Mesenteric fat pad (tissue), 1 donor: ENCODE measurements around the gene SMYD3. TPM values are rescaled to one million over a fixed set of nuclear protein-coding genes. Genes with fewer than 3 reads are reported as not detected.

ENCODE experiments used
- DNase-seq: peaks from one replicate; pipeline ENCODE4 v3.0.0-alpha.2; 2020; ENCODE audit warnings: low spot score
- long read RNA-seq: library from polyadenylated mRNA; unstranded; transcript quantifications from one replicate; pipeline ENCODE4 v2.0.0, GENCODE V29; 2020
- total RNA-seq: library from RNA; stranded (reverse); fragmentation: NEBNext Ultra II Directional; extraction: Animal tissue kit (Norgen Biotek cat#: 25700); gene quantifications from one replicate; pipeline ENCODE4 v1.2.1, GENCODE V29; 2021
- donor health status: DM: yes; HTN: yes; CAD: no.

Gene SMYD3
- 12.4 TPM for total RNA-seq
- long read RNA-seq, partial matches to known transcripts: 3 of 14 reads
- long read RNA-seq, other reads (novel, unspliced or antisense): 11 of 14 reads

DNA sequence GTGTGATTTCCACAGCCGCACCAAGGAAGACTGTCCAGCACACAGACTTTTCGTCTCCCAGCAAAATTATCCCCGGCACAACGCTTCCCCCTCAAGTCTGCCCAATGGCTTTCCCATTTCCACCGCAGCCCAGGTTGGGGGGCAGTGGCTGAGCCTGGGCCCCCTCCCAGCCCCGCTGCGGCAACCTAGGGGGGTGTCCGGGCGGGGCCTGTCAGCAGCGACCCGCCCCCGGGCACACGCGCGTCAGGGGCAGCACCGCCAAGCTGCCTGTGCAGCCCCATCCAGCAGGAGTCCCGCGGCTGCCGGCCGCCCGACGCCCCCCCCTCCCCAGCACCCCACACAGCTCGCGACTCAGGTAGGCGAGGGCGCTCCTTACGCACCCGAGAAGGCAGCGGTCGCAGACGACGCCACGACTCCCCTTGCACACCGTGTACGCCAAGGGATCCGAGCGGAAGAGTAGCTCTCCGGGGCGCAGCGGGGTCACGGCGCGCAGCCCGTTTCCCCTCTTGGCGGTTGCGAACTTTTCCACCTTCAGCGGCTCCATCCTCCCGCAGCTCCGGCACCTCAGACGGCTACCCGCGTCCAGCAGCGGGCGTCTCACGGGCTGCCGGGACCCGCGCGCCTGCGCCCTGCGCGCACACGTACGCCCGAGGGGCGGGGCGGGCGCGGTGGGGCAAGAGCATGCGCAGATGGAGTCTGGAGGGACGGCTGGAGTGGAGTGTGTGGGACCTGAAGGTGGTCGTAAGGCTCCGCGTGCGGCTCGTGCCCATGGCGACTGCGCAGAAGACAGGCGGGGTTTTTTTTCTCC is at the start of gene SMYD3:
Gene SMYD3 (minus strand): TSS at position 606 of the 808 bp plus-strand sequence.
- no peak for DNase-seq

DNA sequence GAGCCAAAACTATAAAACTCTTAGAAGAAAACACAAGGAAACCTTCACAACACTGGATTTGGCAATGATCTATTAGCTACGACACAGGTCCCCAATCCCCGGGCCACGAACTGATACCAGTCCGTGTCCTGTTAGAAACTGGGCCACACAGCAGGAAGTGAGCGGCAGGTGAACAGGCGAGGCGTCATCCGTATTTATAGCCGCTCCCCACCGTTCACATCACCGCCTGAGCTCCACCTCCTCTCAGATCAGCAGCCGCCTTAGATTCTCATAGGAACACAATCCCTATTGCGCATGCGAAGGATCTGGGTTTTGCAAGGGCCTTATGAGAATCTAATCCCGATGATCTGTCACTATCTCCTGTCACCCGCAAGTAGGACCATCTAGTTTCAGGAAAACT is 47.1 kb upstream of the SMYD3 start:
- no peak for DNase-seq

DNA sequence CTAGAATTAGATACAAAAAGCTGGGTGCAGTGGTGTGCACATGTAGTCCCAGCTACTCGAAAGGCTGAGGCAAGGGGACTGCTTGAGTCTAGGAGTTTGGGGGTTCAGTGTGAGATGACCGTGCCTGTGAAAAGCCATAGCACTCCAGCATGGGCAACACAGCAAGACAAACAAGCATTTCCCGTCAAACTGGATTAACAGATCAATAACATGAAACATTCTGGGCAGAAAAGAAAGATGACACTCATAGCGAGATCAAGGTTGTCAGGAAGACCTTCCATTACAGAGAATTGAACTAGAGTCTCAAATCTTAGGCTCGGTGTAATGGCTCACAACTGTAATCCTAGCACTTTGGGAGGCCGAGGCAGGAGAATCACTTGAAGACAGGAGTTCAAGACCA is 45.0 kb upstream of the SMYD3 start:
- DNase-seq: no peak

DNA sequence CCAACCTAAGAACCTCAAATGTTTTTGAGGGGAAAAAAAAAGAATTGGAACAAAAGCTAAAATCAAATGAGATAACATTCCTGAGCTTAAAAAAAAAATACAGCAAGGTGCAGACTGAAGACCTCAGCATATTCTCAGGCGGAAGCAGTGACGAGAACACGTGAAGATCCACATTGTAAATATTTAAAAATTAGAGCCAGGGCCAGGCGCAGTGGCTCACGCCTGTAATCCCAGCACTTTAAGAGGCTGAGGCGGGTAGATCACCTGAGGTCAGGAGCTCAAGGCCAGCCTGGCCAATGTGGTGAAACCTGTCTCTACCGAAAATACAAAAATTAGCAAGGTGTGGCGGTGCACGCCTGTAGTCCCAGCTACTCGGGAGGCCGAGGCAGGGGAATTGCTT is 43.3 kb upstream of the SMYD3 start:
- DNase-seq: no peak

DNA sequence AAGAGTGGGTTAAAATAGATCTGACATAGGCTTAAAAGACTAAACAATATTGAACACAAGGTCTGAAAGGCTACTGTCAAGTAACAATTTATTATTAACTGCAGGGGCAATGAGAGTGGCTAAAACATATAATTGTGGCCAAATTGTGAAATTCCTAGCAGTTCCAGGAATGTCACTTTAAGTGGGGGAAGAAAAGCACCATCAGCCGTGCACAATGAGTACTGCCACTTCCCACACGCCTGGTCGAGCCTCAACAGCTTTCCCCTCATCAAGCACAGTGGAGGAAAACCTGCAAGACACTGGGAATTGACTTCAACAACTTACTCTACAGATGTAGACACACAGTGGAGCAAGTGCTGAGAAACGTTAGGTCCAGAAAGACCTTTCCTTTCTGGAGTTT is 42.6 kb upstream of the SMYD3 start:
- DNase-seq: no peak

DNA sequence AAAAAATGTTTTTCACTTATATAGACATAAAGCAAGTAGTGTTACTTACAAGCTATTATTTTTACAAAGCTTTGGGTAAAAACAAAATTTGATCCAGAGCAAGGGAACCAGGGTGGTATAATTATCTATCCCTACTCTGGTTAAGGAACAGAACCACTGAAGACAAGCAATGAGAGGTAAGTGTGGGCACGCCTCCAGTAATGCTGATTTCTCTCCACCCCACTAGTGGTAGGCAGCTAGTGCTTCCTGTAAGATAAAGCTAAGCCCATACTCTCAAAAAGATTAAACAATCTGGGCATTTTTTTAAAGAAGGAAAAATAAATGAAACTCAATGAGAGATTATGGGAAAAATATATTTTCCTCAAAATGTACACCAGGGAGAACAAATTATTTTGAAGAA is 36.9 kb upstream of the SMYD3 start:
- no peak for DNase-seq

DNA sequence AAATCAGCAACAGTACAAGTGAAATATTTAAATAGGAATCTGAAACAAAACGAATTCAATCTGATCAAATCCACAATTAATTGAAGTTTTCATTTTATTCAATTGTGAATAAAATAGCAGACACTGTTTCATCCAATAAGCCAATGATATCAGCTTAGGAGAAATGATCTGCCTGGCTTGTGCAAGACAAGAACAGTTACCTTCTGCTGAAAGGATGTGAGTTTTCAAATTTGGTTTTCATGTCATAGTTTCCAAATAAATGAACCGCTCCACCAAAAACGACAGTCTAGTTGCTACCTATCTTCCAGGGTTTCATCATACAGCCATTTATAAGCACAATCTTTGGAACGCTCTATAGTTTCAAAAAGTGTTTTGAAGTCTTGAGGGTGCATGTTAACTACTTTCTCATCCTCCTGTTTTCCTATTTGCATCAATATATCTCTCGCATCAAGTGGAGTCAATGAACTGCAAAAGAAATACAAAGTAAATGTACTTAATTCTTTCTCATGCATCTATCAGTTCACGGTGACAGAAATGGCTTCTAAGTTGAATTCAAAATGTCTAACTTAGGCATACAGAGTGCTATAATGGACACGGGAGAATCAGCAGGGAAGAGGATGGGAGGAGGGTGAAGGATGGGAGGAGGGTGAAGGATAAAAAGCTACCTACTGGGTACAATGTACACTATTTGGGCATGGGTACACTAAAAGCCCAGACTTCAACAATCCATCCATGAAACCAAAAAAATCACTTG is 33.8 kb upstream of the SMYD3 start:
- no peak for DNase-seq

DNA sequence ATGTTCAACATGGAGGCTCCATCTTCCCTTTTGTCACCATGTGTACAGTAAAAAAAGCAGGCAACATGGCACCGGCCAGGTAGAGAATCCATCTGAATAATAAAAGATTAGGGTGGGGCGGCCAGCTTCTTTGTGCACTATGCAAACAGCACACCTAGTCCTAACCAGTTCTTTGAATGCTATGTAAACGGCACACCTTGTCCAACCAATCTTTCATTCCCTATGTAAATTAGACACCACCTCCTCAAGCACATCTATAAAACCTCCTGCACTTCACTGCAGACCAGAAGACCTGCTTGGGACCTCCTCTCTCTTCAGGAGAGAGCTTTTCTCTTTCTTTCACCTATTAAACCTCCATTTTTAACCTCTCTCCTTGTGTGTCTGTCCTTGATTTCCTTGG is 30.8 kb upstream of the SMYD3 start:
- peak; percentile 55 for DNase-seq

DNA sequence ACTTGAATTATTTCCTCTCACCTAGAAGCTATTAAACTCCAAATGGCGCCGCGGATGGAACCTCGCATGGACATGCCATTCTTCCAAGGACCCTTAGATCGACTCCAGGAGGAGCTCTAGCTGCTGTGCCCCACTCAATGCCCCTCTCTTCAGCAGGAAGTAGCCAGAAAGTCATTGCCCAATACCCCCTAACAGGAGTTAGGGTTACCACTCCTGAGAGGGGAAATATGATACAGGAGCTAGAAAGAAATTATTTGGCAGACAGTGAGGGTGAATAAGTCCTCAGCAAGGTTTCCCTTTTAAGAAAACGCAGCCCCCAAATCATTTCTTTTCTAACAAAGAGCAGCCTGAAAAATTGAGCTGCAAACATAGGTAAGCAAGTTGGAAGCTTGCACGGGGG is 30.4 kb upstream of the SMYD3 start:
- peak; percentile 8 for DNase-seq

DNA sequence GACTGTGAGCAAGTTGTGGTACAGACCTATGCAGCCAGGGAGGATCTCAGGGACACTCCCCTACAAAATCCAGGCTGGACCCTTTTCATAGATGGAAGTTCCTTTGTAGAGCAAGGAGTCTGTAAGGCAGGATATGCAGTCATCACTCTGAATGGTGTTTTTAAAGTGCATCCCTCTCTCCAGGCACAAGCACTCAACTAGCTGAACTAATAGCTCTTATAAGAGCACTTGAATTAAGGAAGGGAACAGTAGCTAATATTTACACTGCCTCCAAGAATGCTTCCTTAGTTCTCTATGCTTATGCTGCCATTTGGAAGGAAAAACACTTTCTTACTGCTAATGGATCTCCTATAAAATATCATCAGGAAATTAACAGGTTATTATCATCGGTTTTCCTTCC is 27.0 kb upstream of the SMYD3 start:
- no peak for DNase-seq

DNA sequence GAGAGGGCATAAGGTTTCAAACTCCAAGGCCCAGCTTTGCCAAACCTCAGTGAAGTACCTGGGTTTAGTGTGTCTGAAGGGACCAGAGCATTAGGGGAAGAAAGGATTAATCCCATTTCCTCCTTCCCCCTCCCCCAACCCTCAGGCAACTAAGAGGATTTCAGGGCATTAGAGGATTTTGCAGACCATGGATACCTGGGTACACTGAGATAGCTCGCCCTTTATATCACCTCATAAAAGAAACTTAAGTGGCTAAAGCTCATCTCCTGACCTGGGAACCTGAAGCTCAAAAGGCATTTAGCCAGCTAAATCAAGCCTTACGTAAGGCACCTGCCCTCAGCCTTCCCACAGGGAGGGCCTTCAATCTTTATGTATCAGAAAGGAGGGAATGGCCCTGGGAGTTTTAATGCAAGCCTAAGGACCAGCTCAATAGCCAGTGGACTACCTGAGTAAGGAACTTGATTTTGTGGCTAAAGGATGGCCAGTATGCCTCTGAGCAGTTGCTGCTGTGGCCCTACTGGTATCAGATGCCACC is 26.4 kb upstream of the SMYD3 start:
- peak; percentile 4 for DNase-seq

DNA sequence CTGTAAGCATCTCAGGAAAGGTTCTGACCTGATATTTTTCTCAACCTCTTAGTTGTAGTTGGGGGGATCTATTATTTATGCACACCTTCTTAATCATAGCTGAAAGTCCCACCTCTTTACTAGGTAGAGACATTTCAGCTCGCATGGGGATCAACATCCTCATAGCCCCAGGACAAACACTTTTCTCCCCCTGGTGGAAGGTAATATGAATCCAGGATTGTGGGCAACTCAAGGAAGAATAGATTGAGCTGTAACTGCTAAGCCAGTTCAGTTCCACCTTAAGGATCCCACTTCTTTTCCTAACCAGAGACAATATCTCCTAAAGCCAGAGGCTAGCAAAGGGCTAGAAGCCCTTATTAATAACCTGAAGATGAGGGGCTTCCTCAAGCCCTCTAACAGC is 25.4 kb upstream of the SMYD3 start:
- DNase-seq: peak; percentile 2

DNA sequence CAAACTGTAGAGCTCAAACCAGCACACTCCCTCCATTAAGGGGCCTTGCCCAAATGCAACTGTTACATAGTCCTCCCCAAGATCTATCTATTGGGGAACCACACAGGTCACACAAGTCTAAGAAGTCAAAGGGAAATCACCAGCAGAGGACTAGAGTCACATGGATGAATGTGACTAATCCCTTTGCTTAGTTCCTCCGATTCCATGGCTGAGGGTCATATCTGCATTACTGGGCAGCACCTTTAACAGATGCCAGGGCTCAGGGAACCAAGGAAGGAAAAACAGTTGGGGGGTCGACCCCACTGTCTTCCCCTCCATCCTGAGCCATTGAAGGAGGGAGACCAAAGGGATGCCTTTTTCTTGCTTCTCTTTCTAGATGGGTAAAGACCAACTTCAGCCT is 23.4 kb upstream of the SMYD3 start:
- DNase-seq: peak; percentile 9

DNA sequence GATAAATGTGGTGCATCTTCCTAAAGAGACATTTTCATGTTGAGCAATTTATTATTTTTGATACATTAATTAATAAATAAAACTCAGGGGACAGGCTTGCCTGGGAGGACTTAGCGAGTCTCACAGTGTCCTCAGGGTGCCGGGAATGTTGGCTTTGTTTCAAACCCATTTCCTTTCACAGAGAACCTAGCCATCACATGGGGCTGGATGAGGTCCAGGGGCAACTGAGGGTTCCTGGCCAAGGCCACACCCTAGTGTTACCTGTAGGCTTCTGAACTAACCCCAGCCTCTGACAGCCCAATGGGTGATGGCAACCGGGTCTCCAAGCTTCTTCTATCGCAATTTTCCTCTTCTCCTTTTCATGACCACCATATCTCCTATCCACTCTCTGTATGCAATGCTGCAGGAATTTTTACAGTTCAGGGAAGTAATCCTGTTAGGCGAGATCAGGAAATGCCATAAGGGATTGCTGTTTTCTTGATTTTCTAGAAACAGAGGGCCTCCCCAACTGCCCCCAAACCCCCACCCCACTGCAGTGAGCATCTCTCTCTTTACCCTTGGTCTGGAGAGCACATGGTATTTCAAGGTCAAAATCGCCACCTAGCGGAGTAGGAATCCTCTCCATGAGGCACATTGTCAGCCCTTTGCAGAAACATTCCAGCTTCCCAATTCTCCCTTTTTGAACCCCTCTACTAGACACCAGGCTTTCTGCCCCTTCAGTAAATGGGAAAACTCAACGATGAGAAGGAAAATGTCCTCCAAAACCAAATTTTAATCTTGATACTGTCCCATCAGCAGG is 22.1 kb upstream of the SMYD3 start:
- DNase-seq: peak; percentile 20

DNA sequence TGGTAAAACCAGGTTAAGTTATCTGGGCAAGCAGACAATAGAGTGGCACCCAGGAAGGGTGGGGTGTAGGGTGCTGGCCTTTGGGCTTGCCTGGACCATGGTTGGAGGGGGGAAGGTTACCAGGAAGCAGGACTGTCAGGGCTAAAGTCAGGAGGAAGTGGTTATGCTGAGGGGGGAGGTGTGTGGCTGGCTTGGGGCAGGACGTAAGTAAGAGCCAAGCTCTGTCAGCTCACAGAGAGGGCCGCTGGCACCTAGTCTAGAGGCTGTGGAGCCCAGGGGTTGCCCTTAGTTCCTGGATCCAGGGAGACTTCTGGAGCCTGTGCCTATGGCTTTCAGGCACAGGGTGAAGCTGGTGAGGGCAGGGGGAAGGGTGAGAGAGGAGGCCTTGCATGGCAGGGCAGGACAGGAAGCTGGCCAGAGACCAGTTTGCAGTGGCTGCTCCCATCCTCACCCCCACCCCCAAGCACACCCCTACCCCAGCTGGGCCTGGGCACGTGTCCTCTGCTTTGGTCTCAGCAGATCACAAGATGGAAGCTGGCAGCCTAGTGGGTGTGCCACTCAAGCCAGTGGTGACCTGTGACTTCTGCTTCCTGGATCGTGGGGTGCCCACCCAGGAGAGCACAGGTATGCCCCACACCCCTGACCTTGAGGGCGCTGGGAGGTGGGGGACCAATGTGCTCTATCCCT is 20.5 kb upstream of the SMYD3 start:
- peak; percentile 51 for DNase-seq

DNA sequence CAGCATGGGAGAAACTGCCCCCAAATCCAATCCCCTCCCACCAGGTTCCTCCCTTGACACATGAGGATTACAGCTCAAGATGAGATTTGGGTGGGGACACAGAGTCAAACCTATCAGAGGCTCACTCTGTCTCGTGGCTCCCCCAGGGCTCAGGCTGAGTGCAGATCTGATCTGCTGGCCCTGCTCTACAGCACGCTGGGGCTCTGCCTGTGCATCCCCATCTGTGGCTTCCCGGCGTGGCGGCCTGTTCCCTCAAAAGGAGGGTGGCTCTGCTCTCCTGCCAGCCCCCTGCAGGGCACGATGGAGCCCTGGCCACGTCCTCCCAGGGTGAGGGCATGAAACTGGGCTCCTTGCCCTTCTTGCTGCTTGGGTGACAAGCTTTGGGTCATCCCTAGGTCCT is 19.8 kb upstream of the SMYD3 start:
- no peak for DNase-seq

DNA sequence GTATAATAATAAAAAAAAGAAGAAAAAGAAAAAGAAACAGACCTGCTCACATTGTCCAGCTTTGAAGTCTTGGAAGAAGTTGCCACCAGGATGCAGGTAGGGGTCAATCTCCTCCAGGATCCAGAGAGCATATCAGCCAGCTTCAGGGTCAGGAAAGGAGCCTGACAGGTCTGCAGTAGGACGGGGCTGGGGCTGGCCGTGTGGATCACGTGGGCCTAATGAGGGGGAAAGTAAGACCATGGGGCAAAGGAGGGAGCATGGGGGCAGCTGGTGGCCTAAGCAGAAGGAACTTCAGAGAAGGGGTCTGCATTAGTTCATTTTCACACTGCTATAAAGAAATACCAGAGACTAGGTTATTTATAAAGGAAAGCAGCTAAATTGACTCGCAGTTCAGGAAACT is 19.3 kb upstream of the SMYD3 start:
- DNase-seq: no peak

DNA sequence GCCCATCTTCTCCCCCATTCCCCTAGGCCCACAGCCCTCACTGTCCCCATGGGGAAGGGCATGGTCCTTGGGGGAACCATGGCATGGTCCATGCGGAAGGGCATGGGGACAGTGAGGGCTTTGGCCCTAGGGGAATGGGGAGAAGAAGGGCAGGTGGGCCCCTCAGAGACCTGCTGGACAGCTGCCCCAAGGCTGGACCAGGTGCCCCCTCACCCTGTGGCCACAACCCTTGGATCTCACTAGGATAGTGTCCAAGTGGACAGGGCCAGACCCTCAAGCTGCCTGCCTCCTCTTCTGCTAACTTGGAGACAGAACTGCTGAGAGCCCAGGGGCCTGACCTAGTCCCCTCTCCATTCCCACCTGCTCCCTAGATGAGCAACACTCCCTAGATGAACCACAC is 12.4 kb upstream of the SMYD3 start:
- no peak for DNase-seq

DNA sequence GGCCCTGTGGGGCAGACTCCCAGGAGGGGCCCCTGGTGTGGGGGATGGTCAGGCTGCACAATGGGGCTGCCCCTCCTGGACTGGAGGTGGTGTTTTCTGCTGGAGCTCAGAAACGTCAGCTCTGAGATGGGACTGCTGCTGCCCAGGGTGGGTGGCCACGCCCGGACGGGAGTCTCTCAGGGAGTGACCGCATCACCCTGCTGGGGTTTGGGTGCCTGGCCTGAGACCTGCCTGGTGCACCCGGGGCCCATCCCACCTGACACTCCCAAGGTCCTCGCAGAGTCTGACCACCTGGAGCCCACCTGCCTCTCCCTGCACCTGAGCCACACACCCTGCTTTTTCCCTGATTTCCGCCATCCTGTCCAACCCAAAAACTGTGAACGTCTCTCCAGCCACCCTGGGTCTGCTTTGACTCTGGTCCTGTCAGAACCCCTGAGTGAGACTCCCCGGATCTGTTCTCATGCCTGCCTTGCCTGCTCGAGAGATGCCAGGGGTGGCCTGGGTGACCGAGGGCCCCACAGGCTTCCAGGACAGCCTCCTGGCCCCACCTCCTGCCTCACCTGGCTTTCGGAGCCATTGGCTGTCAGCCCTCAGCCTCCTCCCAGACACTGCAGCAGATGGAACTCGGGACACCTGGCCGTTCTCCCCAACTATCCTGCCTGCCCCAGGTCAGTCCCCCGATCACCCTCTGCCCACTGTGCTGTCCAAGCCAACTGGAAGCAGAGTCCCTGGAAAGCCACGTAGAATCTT is 11.6 kb upstream of the SMYD3 start:
- no peak for DNase-seq

DNA sequence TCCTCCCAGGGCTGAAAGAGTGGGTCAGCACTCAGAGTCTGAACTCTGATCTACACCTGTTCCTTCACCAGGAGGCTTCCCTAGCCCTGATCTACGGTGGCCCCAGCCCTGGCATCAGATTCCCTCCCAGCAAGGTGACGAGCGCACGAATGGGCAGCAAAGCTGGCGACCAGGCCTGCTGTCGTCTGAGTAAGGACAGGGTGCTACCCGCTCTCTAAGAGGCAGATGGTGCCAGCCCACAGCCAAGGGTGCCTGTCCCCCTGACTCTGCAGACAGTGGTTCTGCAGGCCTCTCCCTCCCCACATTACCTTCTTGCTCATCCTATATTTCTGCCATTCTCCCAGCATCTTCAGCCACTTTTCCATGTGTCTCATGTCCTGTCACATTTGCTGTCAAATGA is 10.3 kb upstream of the SMYD3 start:
- DNase-seq: no peak
